Measurements from ENCODE around the gene GJA9.

- TF ChIP-seq EP300 (IDR thresholded peaks at IDR 0.05) = no peak
- no peak for TF ChIP-seq CTCF (IDR thresholded peaks at IDR 0.05)
- TF ChIP-seq POLR2A (IDR thresholded peaks at IDR 0.05) = no peak
Observed at GRCh38 chr1:38829368-38829767, 52.0 kb downstream of the GJA9 start.
